IMR-90 (cell line): Measurements from ENCODE around the gene TENM3. TPM values are rescaled to one million over a fixed set of nuclear protein-coding genes. Genes with fewer than 3 reads are reported as not detected.
A peak's percentile ranks its signal among the peaks of the same experiment; 100 is the strongest.

Experiments used
- ATAC-seq: fragments of 200-7000 bp; cut with Tn5 transposase; 2 replicates; pipeline ENCODE4 v1.9.1; 2020; ENCODE audit warnings: low read depth, mild to moderate bottlenecking, moderate library complexity
- BruUV-seq: library from RNA; stranded (reverse); fragments of 400-500 nt; replicated peaks from 2 replicates; lab custom pipeline; 2021; lab: Mats Ljungman, UMichigan
- CTCF ChIA-PET: fragments of 300-600 bp; formaldehyde crosslinking; extraction: SDS; loops from one replicate; lab custom pipeline; 2021; ENCODE audit warnings: antibody characterized with exemption; lab: Yijun Ruan, JAX
- POLR2A ChIA-PET: fragments of 300-600 bp; sonication (Branson Sonifier 250); formaldehyde crosslinking; loops from one replicate; lab custom pipeline; 2022; ENCODE audit warnings: antibody characterized with exemption; ENCODE audit not compliant: unreplicated experiment; lab: Charles Lee
- DNase-seq: peaks from one replicate; pipeline ENCODE4 v3.0.0; 2013
- H2AFZ ChIP-seq: replicated peaks from 2 replicates; pipeline ENCODE3; 2013; ENCODE audit warnings: low read length, mild to moderate bottlenecking; ENCODE audit not compliant: poor library complexity
- H2AK5ac ChIP-seq: 2 replicates; pipeline ENCODE4 v1.6.1; 2013; ENCODE audit warnings: low read depth, low read length, inconsistent platforms
- H2AK9ac ChIP-seq: replicated peaks from 2 replicates; pipeline ENCODE3; 2013; ENCODE audit warnings: mild to moderate bottlenecking, low read depth, low read length, moderate library complexity; ENCODE audit not compliant: poor library complexity
- H2BK120ac ChIP-seq: 2 replicates; pipeline ENCODE4 v1.6.1; 2013; ENCODE audit warnings: low read depth, low read length, inconsistent platforms
- H2BK15ac ChIP-seq: 3 replicates; pipeline ENCODE4 v1.6.1; 2013; ENCODE audit warnings: low read depth, low read length, inconsistent platforms
- H2BK20ac ChIP-seq: 2 replicates; pipeline ENCODE4 v1.6.1; 2013; ENCODE audit warnings: low read depth, mild to moderate bottlenecking, inconsistent platforms, low read length, moderate library complexity
- H2BK5ac ChIP-seq: 2 replicates; pipeline ENCODE4 v1.6.1; 2013; ENCODE audit warnings: mild to moderate bottlenecking, low read depth, low read length, inconsistent platforms; ENCODE audit not compliant: poor library complexity, severe bottlenecking
- H3K14ac ChIP-seq: replicated peaks from 2 replicates; pipeline ENCODE4 v1.6.1; 2013; ENCODE audit warnings: low read depth, low read length, inconsistent platforms
- H3K18ac ChIP-seq: 2 replicates; pipeline ENCODE4 v1.6.1; 2013; ENCODE audit warnings: low read depth, low read length, control low read depth
- H3K23ac ChIP-seq: 2 replicates; pipeline ENCODE4 v1.6.1; 2013; ENCODE audit warnings: low read depth, low read length, inconsistent platforms
- H3K27ac ChIP-seq: 2 replicates; pipeline ENCODE4 v1.5.1; 2013; ENCODE audit warnings: mild to moderate bottlenecking, control low read depth, low read length; ENCODE audit not compliant: insufficient read depth
- H3K27me3 ChIP-seq: 2 replicates; pipeline ENCODE4 v1.6.1; 2013; ENCODE audit warnings: low read length; ENCODE audit not compliant: control insufficient read depth, insufficient read depth
- H3K36me3 ChIP-seq: 2 replicates; pipeline ENCODE4 v1.6.1; 2013; ENCODE audit warnings: low read length, mixed read lengths; ENCODE audit not compliant: control insufficient read depth, insufficient read depth
- H3K4ac ChIP-seq: 2 replicates; pipeline ENCODE4 v1.6.1; 2013; ENCODE audit warnings: low read depth, low read length, inconsistent platforms
- H3K4me1 ChIP-seq: 2 replicates; pipeline ENCODE4 v1.6.1; 2013; ENCODE audit warnings: low read length, mixed read lengths; ENCODE audit not compliant: control insufficient read depth, insufficient read depth
- H3K4me2 ChIP-seq: 2 replicates; pipeline ENCODE4 v1.6.1; 2013; ENCODE audit warnings: low read depth, mild to moderate bottlenecking, control low read depth, low read length, moderate library complexity
- H3K4me3 ChIP-seq: 2 replicates; pipeline ENCODE4 v1.5.1; 2013; ENCODE audit warnings: low read depth, mild to moderate bottlenecking, control low read depth, low read length, moderate library complexity; ENCODE audit not compliant: insufficient read depth
- H3K56ac ChIP-seq: 2 replicates; pipeline ENCODE4 v1.6.1; 2013; ENCODE audit warnings: low read length, inconsistent platforms; ENCODE audit not compliant: insufficient read depth; ENCODE audit errors: extremely low read depth
- H3K79me1 ChIP-seq, 2 experiments: 2 replicates each; pipeline ENCODE4 v1.6.1; 2013; ENCODE audit warnings: low read length in 2 of 2, inconsistent platforms in 1 of 2, low read depth in 1 of 2
- H3K9ac ChIP-seq: 2 replicates; pipeline ENCODE4 v1.6.1; 2013; ENCODE audit warnings: low read depth, low read length, control low read depth
- H3K9me1 ChIP-seq: 2 replicates; pipeline ENCODE4 v1.6.1; 2013; ENCODE audit warnings: low read length, inconsistent platforms; ENCODE audit not compliant: insufficient read depth
- H3K9me3 ChIP-seq: 2 replicates; pipeline ENCODE4 v1.6.1; 2013; ENCODE audit warnings: low read length; ENCODE audit not compliant: control insufficient read depth, insufficient read depth
- H4K20me1 ChIP-seq: 2 replicates; pipeline ENCODE4 v1.6.1; 2013; ENCODE audit warnings: low read length, inconsistent platforms; ENCODE audit not compliant: insufficient read depth
- H4K5ac ChIP-seq: 2 replicates; pipeline ENCODE4 v1.6.1; 2013; ENCODE audit warnings: mild to moderate bottlenecking, low read depth, low read length, control low read depth
- H4K8ac ChIP-seq, 2 experiments: 2 replicates each; pipeline ENCODE4 v1.6.1; 2013; ENCODE audit warnings: low read depth in 2 of 2, low read length in 2 of 2, control low read depth in 1 of 2, inconsistent platforms in 1 of 2
- H4K91ac ChIP-seq: 2 replicates; pipeline ENCODE4 v1.6.1; 2013; ENCODE audit warnings: low read depth, low read length, inconsistent platforms; ENCODE audit not compliant: insufficient read depth
- BHLHE40 ChIP-seq: fragments of 150-350 bp; IDR thresholded peaks from 2 replicates; pipeline ENCODE4 v1.6.1; 2016; ENCODE audit warnings: mild to moderate bottlenecking, low read depth, low read length
- CEBPB ChIP-seq: IDR thresholded peaks from 2 replicates; pipeline ENCODE4 v1.6.1; 2012; ENCODE audit warnings: low read depth, low read length, improper control_type of control experiment
- CHD1 ChIP-seq: IDR thresholded peaks from 2 replicates; pipeline ENCODE4 v1.6.1; 2012; ENCODE audit warnings: low read depth, low read length, improper control_type of control experiment
- CTCF ChIP-seq: conservative IDR thresholded peaks from 2 replicates; pipeline ENCODE4 v1.5.1; 2012; ENCODE audit warnings: mild to moderate bottlenecking, low read depth, low read length, improper control_type of control experiment
- FOS ChIP-seq: fragments of 150-350 bp; IDR thresholded peaks from 2 replicates; pipeline ENCODE4 v1.6.1; 2016; ENCODE audit warnings: low read depth, low read length
- MXI1 ChIP-seq: IDR thresholded peaks from 2 replicates; pipeline ENCODE4 v1.6.1; 2012; ENCODE audit warnings: low read depth, mild to moderate bottlenecking, low read length, moderate library complexity, borderline replicate concordance
- POLR2A ChIP-seq: IDR thresholded peaks from 2 replicates; pipeline ENCODE4 v1.6.1; 2012; ENCODE audit warnings: mild to moderate bottlenecking, low read depth, low read length
- RCOR1 ChIP-seq: IDR thresholded peaks from 2 replicates; pipeline ENCODE4 v1.6.1; 2012; ENCODE audit warnings: mild to moderate bottlenecking, low read length, improper control_type of control experiment; ENCODE audit not compliant: insufficient replicate concordance
- RFX5 ChIP-seq: IDR thresholded peaks from 2 replicates; pipeline ENCODE4 v1.8.0; 2012; ENCODE audit warnings: low read depth, mild to moderate bottlenecking, low read length, moderate library complexity
- SMC3 ChIP-seq: fragments of 150-350 bp; IDR thresholded peaks from 2 replicates; pipeline ENCODE4 v1.6.1; 2016; ENCODE audit warnings: low read depth, mild to moderate bottlenecking, antibody characterized with exemption, low read length, moderate library complexity
- WGBS, 2 experiments: methylation state at CpG; one replicate each; pipeline versions ENCODE4 v1.1.5 to v1.1.7; 2013; ENCODE audit warnings: missing lambda C conversion rate in 2 of 2; ENCODE audit not compliant: insufficient read length in 1 of 2; ENCODE audit errors: extremely low coverage in 2 of 2; 5-methylcytosine and 5-hydroxymethylcytosine counted together
- dilution Hi-C: fragments of 300-500 bp; cut with HindIII; formaldehyde crosslinking; loops from one replicate; pipeline ENCODE4 v1.14.3; 2018; ENCODE audit warnings: low sequenced_read_pairs; ENCODE audit not compliant: unreplicated experiment
- in situ Hi-C: fragments of 300-500 bp; cut with MboI; formaldehyde crosslinking; loops from 3 replicates; pipeline ENCODE4 v1.14.3; 2019; ENCODE audit warnings: low sequenced_read_pairs, inconsistent platforms, mixed read lengths
- intact Hi-C: fragments of 100-400 bp; cut with micrococcal nuclease; formaldehyde crosslinking; loops from 2 replicates; pipeline ENCODE4 v1.10.0; 2022
- polyA plus RNA-seq, 3 experiments: library from polyadenylated mRNA; depleted of rRNA; stranded (reverse); fragments of >200 nt; gene quantifications; 2 replicates each; pipeline ENCODE4 v1.2.3, GENCODE V29; 2012; ENCODE audit warnings: low replicate concordance in 1 of 3
- total RNA-seq: library from RNA; depleted of rRNA; stranded (reverse); fragments of >200 nt; gene quantifications from 2 replicates; pipeline ENCODE4 v1.2.3, GENCODE V29; 2012
- TF ChIP-seq, protein P1 (sequence below): fragments of 150-350 bp; IDR thresholded peaks from 2 replicates; pipeline ENCODE4 v1.6.1; 2017; ENCODE audit warnings: mild to moderate bottlenecking, antibody characterized with exemption, low read length, low read depth

The TENM3 gene
- total and polyA plus RNA-seq, 2 of the 4 experiments (the other 2 are of a cell fraction) = 29.9 to 173 TPM

- Histone ChIP-seq H3K79me1 (no peaks in the 10 kb centered on the region), H3K4me3 (no peak overlapping the region), H3K23ac (no peak overlapping the region), H3K9me1 (peaks cover 2% of the 10 kb centered on the region; the same call in 1 of the 2 replicates), H3K4me2 (no peak overlapping the region), H3K27ac (no peak overlapping the region), H2BK5ac (no peak overlapping the region), H3K18ac (peak overlapping the region; percentile 29; the same call in 1 of the 2 replicates), H3K9me3 (no peaks in the 10 kb centered on the region), H4K91ac (no peak overlapping the region), H2BK20ac (no peak overlapping the region), H2AFZ (no peak overlapping the region), H3K9ac (no peak overlapping the region), H4K5ac (no peak overlapping the region), H2BK15ac (no peak overlapping the region), H4K8ac (no peak overlapping the region), H2AK9ac (no peak overlapping the region), H3K27me3 (no peaks in the 10 kb centered on the region), H3K36me3 (0 out of 2 replicates have a peak, but pooled peaks cover 2% of the 10 kb centered on the region), H3K4me1 (peaks cover 2% of the 10 kb centered on the region; the same call in 1 of the 2 replicates), H2AK5ac (peak overlapping the region; percentile 38; the same call in 1 of the 2 replicates), H3K14ac (no peak overlapping the region), H2BK120ac (no peak overlapping the region), H3K56ac (no peak overlapping the region), H3K4ac (no peak overlapping the region), H4K20me1 (no peaks in the 10 kb centered on the region)
- no TSS peak for BruUV-seq
- dilution Hi-C loops (no loop called here), in situ Hi-C loops (no loop called here), intact Hi-C loops (no loop called here)
- TF ChIP-seq SMC3 (no peak), FOS (no peak), CHD1 (no peak), CEBPB (no peak), CTCF (no peak), MXI1 (no peak), RFX5 (no peak), BHLHE40 (no peak), RCOR1 (no peak), POLR2A (no peak)
- TF ChIP-seq, protein P1, sequence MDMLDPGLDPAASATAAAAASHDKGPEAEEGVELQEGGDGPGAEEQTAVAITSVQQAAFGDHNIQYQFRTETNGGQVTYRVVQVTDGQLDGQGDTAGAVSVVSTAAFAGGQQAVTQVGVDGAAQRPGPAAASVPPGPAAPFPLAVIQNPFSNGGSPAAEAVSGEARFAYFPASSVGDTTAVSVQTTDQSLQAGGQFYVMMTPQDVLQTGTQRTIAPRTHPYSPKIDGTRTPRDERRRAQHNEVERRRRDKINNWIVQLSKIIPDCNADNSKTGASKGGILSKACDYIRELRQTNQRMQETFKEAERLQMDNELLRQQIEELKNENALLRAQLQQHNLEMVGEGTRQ = no peak
- no peak for ATAC-seq
- CTCF ChIA-PET = interaction anchor here (0.5 kb wide), 1 partner anchor 16 kb away, joined by 3 read pairs; no protein-coding TSS in a partner anchor
- no peak for DNase-seq
- WGBS, 2 experiments = no CpG with 5 or more reads among the region's 2 CpGs
- POLR2A ChIA-PET = no interaction called here
Observed at GRCh38 chr4:182736207-182736606, 493.0 kb downstream of the TENM3 start.
